ENCODE results near the gene OR2T5.
"Not testable (repeated sequence)": the region's sequence is repeated elsewhere in the genome, so short reads cannot be mapped to it uniquely, and the experiment has no call there.

Gene OR2T5

GRCh38 chr1:248471154-248471553 lies 17.2 kb upstream of the OR2T5 start:
- no peak overlapping the region for H3K4me3 ChIP-seq (ENCODE audit: low read depth, low read length)
- in situ Hi-C loops (cut with HindIII; ENCODE audit: low sequenced_read_pairs), result no loop called here
- no peak for TF ChIP-seq CTCF (IDR thresholded peaks at IDR 0.05; ENCODE audit: low read depth, low read length, missing control alignments)
- DNase-seq (ENCODE audit: low read depth), result no peak

GRCh38 chr1:248472111-248472510 lies 16.3 kb upstream of the OR2T5 start:
- in situ Hi-C loops (cut with HindIII; ENCODE audit: low sequenced_read_pairs); DNase-seq (ENCODE audit: low read depth); H3K4me3 ChIP-seq (ENCODE audit: low read depth, low read length): not testable (repeated sequence)

GRCh38 chr1:248473051-248473450 lies 15.3 kb upstream of the OR2T5 start, which contains the start of gene OR2T3:
Gene OR2T3 (plus strand): TSS chr1:248473351. CDS start chr1:248473351, 0 bp downstream.
- DNase-seq (ENCODE audit: low read depth); in situ Hi-C loops (cut with HindIII; ENCODE audit: low sequenced_read_pairs); H3K4me3 ChIP-seq (ENCODE audit: low read depth, low read length): not testable (repeated sequence)

- H3K4me3 ChIP-seq (ENCODE audit: low read depth, low read length); DNase-seq (ENCODE audit: low read depth); in situ Hi-C loops (cut with HindIII; ENCODE audit: low sequenced_read_pairs): not testable (repeated sequence)
Observed at GRCh38 chr1:248475660-248476059, 12.7 kb upstream of the OR2T5 start.

GRCh38 chr1:248481686-248482579 lies 6.5 kb upstream of the OR2T5 start:
- DNase-seq (ENCODE audit: low read depth), result not testable (repeated sequence)

GRCh38 chr1:248496661-248497060 lies 8.3 kb downstream of the OR2T5 start:
- in situ Hi-C loops (cut with HindIII; ENCODE audit: low sequenced_read_pairs); DNase-seq (ENCODE audit: low read depth); H3K4me3 ChIP-seq (ENCODE audit: low read depth, low read length): not testable (repeated sequence)

More at GRCh38 chr1:248481686-248482579, 6.5 kb upstream of the OR2T5 start:
- in situ Hi-C loops (cut with HindIII; ENCODE audit: low sequenced_read_pairs); H3K4me3 ChIP-seq (ENCODE audit: low read depth, low read length): not testable (repeated sequence)

GRCh38 chr1:248500305-248501035 lies 12.1 kb downstream of the OR2T5 start:
- in situ Hi-C loops (cut with HindIII; ENCODE audit: low sequenced_read_pairs); DNase-seq (ENCODE audit: low read depth); H3K4me3 ChIP-seq (ENCODE audit: low read depth, low read length): not testable (repeated sequence)

- in situ Hi-C loops (cut with HindIII; ENCODE audit: low sequenced_read_pairs); DNase-seq (ENCODE audit: low read depth); H3K4me3 ChIP-seq (ENCODE audit: low read depth, low read length): not testable (repeated sequence)
Observed at GRCh38 chr1:248507773-248508172, 19.4 kb downstream of the OR2T5 start, which contains the start of gene OR2G6. Gene OR2G6 (plus strand): TSS chr1:248508073. CDS start chr1:248521647, 13,574 bp downstream.

GRCh38 chr1:248510217-248510616 lies 21.8 kb downstream of the OR2T5 start:
- DNase-seq (ENCODE audit: low read depth); in situ Hi-C loops (cut with HindIII; ENCODE audit: low sequenced_read_pairs); H3K4me3 ChIP-seq (ENCODE audit: low read depth, low read length): not testable (repeated sequence)

GRCh38 chr1:248521856-248522255 lies 33.5 kb downstream of the OR2T5 start:
- in situ Hi-C loops (cut with HindIII; ENCODE audit: low sequenced_read_pairs), result no loop called here
- no peak overlapping the region for H3K4me3 ChIP-seq (ENCODE audit: low read depth, low read length)
- DNase-seq (ENCODE audit: low read depth), result no peak
- TF ChIP-seq CTCF (IDR thresholded peaks at IDR 0.05; ENCODE audit: low read depth, low read length, missing control alignments), result no peak

- DNase-seq (ENCODE audit: low read depth); in situ Hi-C loops (cut with HindIII; ENCODE audit: low sequenced_read_pairs); H3K4me3 ChIP-seq (ENCODE audit: low read depth, low read length): not testable (repeated sequence)
Observed at GRCh38 chr1:248537449-248537848, 49.1 kb downstream of the OR2T5 start.
